ENCODE results near the gene BOC.

Gene BOC

GRCh38 chr3:113166357-113166718 is 45.0 kb upstream of the BOC start:
- Histone ChIP-seq H3K4me1 (ENCODE audit: low read depth, poor library complexity, severe bottlenecking) (no peaks in the 10 kb centered on the region), H3K9ac (no peak overlapping the region), H2AFZ (ENCODE audit: low read depth) (no peak overlapping the region), H3K27me3 (ENCODE audit: insufficient read depth, low read depth) (no peaks in the 10 kb centered on the region), H3K4me3 (IDR thresholded peaks at IDR 0.05; ENCODE audit: insufficient read depth, low read depth, low read length) (no peak overlapping the region), H4K20me1 (ENCODE audit: insufficient read depth) (no peaks in the 10 kb centered on the region), H3K27ac (no peak overlapping the region), H3K4me2 (no peak overlapping the region), H3K79me2 (ENCODE audit: insufficient read depth, low read depth) (no peaks in the 10 kb centered on the region), H3K36me3 (ENCODE audit: insufficient read depth) (no peaks in the 10 kb centered on the region)
- TF ChIP-seq CTCF (conservative IDR thresholded peaks at IDR 0.05; ENCODE audit: low read depth, low read length): no peak

- Histone ChIP-seq H3K4me3 (IDR thresholded peaks at IDR 0.05; ENCODE audit: insufficient read depth, low read depth, low read length) (no peak overlapping the region), H3K27ac (no peak overlapping the region), H4K20me1 (ENCODE audit: insufficient read depth) (no peaks in the 10 kb centered on the region), H3K36me3 (ENCODE audit: insufficient read depth) (no peaks in the 10 kb centered on the region), H3K9ac (no peak overlapping the region), H3K4me2 (no peak overlapping the region), H3K4me1 (ENCODE audit: low read depth, poor library complexity, severe bottlenecking) (no peaks in the 10 kb centered on the region), H3K27me3 (ENCODE audit: insufficient read depth, low read depth) (no peaks in the 10 kb centered on the region), H3K79me2 (ENCODE audit: insufficient read depth, low read depth) (no peaks in the 10 kb centered on the region), H2AFZ (ENCODE audit: low read depth) (no peak overlapping the region)
- TF ChIP-seq CTCF (conservative IDR thresholded peaks at IDR 0.05; ENCODE audit: low read depth, low read length): no peak
Measured at GRCh38 chr3:113166719-113167492, 44.5 kb upstream of the BOC start.

GRCh38 chr3:113167825-113168801 is 43.2 kb upstream of the BOC start:
- H3K27me3 ChIP-seq (ENCODE audit: insufficient read depth, low read depth): no peaks in the 10 kb centered on the region
- H3K9ac ChIP-seq: no peak overlapping the region
- no peaks in the 10 kb centered on the region for H4K20me1 ChIP-seq (ENCODE audit: insufficient read depth)
- no peak overlapping the region for H3K4me3 ChIP-seq (IDR thresholded peaks at IDR 0.05; ENCODE audit: insufficient read depth, low read depth, low read length)
- no peak for TF ChIP-seq CTCF (conservative IDR thresholded peaks at IDR 0.05; ENCODE audit: low read depth, low read length)
- no peak overlapping the region for H2AFZ ChIP-seq (ENCODE audit: low read depth)
- no peaks in the 10 kb centered on the region for H3K4me1 ChIP-seq (ENCODE audit: low read depth, poor library complexity, severe bottlenecking)
- no peak overlapping the region for H3K27ac ChIP-seq
- no peak overlapping the region for H3K4me2 ChIP-seq
- H3K79me2 ChIP-seq (ENCODE audit: insufficient read depth, low read depth): no peaks in the 10 kb centered on the region
- no peaks in the 10 kb centered on the region for H3K36me3 ChIP-seq (ENCODE audit: insufficient read depth)

DNA sequence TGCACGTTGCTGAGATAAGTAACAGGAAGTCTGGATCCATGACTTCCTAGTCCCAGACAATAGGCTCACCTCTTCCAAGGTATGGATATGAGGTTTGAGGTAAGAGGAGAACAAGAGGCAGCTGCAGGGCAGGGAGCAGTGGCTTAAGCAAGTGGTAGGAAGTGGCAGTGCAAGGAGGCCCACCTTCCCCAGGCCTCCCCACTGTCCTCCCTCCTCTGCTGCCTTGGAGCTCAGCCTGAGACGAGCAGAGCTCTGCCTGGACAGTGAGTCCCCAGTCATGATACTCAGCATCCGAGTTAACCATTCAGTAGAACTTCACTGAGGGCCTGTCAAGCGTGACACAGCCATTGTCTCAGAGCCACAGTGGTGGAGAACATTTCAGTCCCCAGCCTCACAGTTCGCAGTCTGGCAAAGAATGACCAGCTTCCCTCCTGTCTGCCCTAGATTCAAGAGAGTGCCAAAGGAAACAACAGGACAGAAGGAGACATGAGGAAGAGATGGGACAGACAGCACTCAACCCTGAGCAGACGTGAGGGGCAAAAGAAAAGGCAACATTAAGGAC is 41.4 kb upstream of the BOC start:
- Histone ChIP-seq H4K20me1 (ENCODE audit: insufficient read depth) (no peaks in the 10 kb centered on the region), H3K9ac (no peak overlapping the region), H3K36me3 (ENCODE audit: insufficient read depth) (no peaks in the 10 kb centered on the region), H3K27ac (no peak overlapping the region), H3K27me3 (ENCODE audit: insufficient read depth, low read depth) (no peaks in the 10 kb centered on the region), H3K4me3 (IDR thresholded peaks at IDR 0.05; ENCODE audit: insufficient read depth, low read depth, low read length) (no peak overlapping the region), H3K4me1 (ENCODE audit: low read depth, poor library complexity, severe bottlenecking) (no peaks in the 10 kb centered on the region), H3K79me2 (ENCODE audit: insufficient read depth, low read depth) (no peaks in the 10 kb centered on the region), H2AFZ (ENCODE audit: low read depth) (no peak overlapping the region), H3K4me2 (no peak overlapping the region)
- TF ChIP-seq CTCF (conservative IDR thresholded peaks at IDR 0.05; ENCODE audit: low read depth, low read length): no peak

Measured in KMS-11 (cell line).